ENCODE results near the gene TMEM164. TPM values are rescaled to one million over a fixed set of nuclear protein-coding genes. Genes with fewer than 3 reads are reported as not detected.
A peak's percentile ranks its signal among the peaks of the same experiment; 100 is the strongest.

Gene TMEM164
- total and polyA plus RNA-seq, 2 experiments from 2014 or later, result 3.4 to 17.2 TPM

MicroRNA genes within 50 kb of the gene (microRNA counts, 767-probe panel; counts per million panel counts)
- microRNA hsa-miR-652-3p, result not detected

Small RNAs within 50 kb of the gene (microRNA-seq; reads per million reads assigned to microRNA genes)
- gene MIR3978 (not detected), gene MIR652 (397 reads per million, percentile 82 among the genes with 10 or more reads in this experiment)

Small RNAs within 50 kb of the gene (small RNA-seq; reads per million reads assigned to genes)
- gene MIR3978 (ENCODE audit: low replicate concordance), result not detected
- gene MIR652 (ENCODE audit: low replicate concordance), result 3.0 reads per million, percentile 88 among the genes with 10 or more reads in this experiment
- 0.85 reads per million, percentile 55 among the genes with 10 or more reads in this experiment for gene SNORD96B (ENCODE audit: low replicate concordance)
